CD4-positive, alpha-beta T cell treated with Interleukin-10 for 1 hour (primary cell): ENCODE data around the gene TMEM176A.

Experiments
- DNase-seq: peaks from one replicate; pipeline ENCODE4 v3.0.0-alpha.2; 2020

TMEM176A gene

DNA sequence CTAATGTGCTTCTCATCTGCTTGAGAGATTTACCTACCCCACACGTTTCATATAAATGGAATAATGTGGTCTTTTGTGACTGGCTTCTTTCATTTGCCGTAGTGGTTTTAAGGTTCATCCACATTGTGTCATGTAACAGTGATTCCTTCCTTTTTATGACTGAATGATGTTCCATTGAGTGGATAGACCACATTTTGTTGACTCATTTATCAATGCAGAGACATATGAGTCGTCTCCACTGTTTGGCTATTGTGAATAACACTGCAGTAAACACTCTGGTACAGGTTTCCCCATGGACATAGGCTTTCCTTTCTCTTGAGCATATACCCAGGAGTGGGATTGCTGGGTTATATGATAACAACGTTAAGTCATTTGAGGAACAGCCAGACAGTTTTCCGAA, 49.7 kb downstream of the TMEM176A start:
- DNase-seq: no peak

DNA sequence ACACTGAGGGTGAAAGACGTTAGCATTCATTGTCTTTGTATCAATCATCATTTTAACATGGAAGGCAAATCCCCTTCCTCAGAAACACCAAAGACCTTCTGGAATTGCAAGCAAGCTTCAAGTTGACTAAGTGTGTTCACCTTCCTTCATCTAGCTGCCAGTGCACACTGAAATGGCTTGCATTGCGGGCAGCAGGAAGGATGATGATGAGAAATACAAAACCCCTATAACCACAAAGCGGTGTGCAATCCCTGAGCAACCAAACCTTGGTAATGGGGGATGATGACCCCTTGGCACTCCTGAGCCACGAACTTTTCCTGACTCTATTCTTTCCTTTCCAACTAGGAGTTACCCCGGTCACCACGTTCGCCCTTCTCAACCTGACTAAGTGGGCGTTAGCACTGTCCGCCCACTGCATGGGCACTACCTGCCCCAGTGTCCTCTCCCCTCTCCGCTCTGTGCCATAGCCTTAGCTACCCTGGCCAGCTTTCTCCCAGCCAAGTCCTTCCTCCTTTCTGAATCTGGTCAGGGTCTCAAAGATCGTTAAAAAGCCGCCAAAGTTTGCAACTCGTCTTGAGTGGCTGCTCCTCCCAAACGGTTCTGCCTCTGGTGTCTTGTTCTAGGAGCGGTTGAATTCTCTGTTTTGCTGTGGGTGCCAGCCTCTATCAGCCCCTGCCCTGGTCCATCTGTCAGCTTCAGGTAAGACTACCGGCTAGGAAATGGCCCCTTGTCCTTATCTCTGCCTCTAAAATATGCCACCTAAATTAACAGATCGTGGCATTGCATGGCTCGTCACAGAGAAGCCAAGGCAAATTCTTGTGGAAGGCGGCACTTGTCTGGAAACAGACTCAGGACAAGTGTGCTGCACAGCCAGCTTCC, 51.2 kb downstream of the TMEM176A start:
- no peak for DNase-seq

- no peak for DNase-seq
These were observed 51.9 kb downstream of the TMEM176A start, which contains the start of gene AOC1 for GRCh38 chr7:150852371-150852905. TSS of gene AOC1 (plus strand) at chr7:150852517. CDS start at chr7:150856471, 3,954 bp downstream.

DNA sequence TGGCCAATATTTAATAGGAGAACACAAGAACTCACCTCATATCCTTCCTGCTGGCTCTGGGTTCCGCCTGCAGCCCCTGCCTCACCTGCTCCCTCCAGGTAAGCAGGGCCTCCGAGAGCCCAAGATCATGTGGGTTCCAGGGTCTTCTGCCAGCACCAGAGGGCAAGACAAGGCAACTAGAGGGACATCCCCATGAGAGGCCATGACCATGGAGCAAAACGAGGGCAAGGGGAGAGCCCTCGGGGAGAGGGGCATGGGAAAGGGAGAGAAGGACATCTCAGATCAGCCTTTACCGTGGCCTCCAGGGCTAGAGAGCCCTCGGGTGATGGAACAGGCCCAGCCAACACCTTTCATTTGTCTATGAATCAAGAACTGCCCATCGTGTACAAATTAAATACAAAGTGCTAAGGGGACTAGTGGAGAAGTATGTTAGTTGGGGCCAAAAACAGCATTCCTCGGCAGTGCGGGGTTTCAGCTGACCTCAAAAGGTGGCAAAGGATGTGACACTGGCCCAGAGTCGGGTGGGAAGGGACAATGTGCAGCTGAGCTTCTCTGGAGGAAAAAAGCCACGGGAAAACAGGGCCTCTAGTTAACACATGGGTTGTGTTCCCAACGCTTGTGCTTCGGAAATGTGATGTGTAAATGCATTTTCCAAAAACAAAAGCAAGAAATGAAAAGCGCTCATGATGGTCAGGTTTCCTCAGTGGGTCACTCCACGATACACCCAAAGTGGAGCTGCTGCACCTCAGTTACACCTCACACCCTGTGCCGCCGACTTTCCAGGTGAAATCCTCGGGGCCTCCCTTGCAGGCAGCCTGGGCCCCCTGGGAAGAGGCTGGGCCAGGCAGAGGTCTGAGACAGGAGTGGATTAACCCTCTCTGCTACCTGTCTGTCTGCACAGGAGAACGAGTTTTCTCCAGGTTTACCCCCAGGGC, 53.8 kb downstream of the TMEM176A start:
- no peak for DNase-seq
